Measurements from ENCODE around the gene POMZP3. TPM values are rescaled to one million over a fixed set of nuclear protein-coding genes. Genes with fewer than 3 reads are reported as not detected.
"Not testable (repeated sequence)": the region's sequence is repeated elsewhere in the genome, so short reads cannot be mapped to it uniquely, and the experiment has no call there.

POMZP3 gene
- 2.2 and 3.5 TPM in 2 replicates for total RNA-seq (2016; rRNA removed; fragmentation: Illumina TruSeq; extraction: Trizol)
- 4.3 and 5.0 TPM in 2 replicates for total RNA-seq (2016; cell fraction: cytosol; rRNA removed; fragmentation: Illumina TruSeq; extraction: Trizol; ENCODE audit: low read depth)
- 2.6 and 3.8 TPM in 2 replicates for total RNA-seq (2016; cell fraction: insoluble cytoplasmic fraction; rRNA removed; fragmentation: Illumina TruSeq; extraction: Trizol)
- total RNA-seq (2016; cell fraction: membrane; rRNA removed; fragmentation: Illumina TruSeq; extraction: Trizol): 4.0 and 6.2 TPM in 2 replicates
- total RNA-seq (2016; cell fraction: nucleus; rRNA removed; fragmentation: Illumina TruSeq; extraction: Trizol): 3.3 and 4.1 TPM in 2 replicates
- 1.5 and 1.9 TPM in 2 replicates for polyA plus RNA-seq (2011; rRNA removed)
- 0.81 and 1.2 TPM in 2 replicates for polyA plus RNA-seq (2011; cell fraction: cytosol; rRNA removed)
- 2.5 and 3.4 TPM in 2 replicates for polyA plus RNA-seq (2011; cell fraction: nucleus; rRNA removed)
- 2.3 and 2.4 TPM in 2 replicates for polyA plus RNA-seq (2012)
- 8.2 and 8.8 TPM in 2 replicates for polyA plus RNA-seq (2016; cell fraction: cytosol; fragmentation: Illumina TruSeq; extraction: Trizol; ENCODE audit: low read depth)
- polyA plus RNA-seq (2016; cell fraction: insoluble cytoplasmic fraction; fragmentation: Illumina TruSeq; extraction: Trizol; ENCODE audit: low read depth): 4.9 and 5.2 TPM in 2 replicates
- 10.1 and 10.4 TPM in 2 replicates for polyA plus RNA-seq (2016; cell fraction: membrane; fragmentation: Illumina TruSeq; extraction: Trizol; ENCODE audit: low read depth)
- 6.4 and 6.9 TPM in 2 replicates for polyA plus RNA-seq (2016; cell fraction: nucleus; fragmentation: Illumina TruSeq; extraction: Trizol; ENCODE audit: insufficient read depth, low read depth)
- 5.7 and 15.4 TPM in 2 replicates for polyA minus RNA-seq (2011; rRNA and poly(A)+ RNA removed; ENCODE audit: low replicate concordance)
- 1.6 and 2.2 TPM in 2 replicates for polyA minus RNA-seq (2011; cell fraction: cytosol; rRNA and poly(A)+ RNA removed)
- 5.8 and 6.7 TPM in 2 replicates for polyA minus RNA-seq (2011; cell fraction: nucleus; rRNA and poly(A)+ RNA removed)
- percentile 51 among the genes with signal in this experiment for Bru-seq, nascent RNA
- BruChase-seq, experiment 1, labeled RNA remaining after a 6-hour chase: percentile 51 among the genes with signal in this experiment
- BruChase-seq, experiment 2, labeled RNA remaining after a 2-hour chase: percentile 45 among the genes with signal in this experiment
- long read RNA-seq, experiment 1, partial matches to known transcripts: 2 of 4 reads
- long read RNA-seq, experiment 1, other reads (novel, unspliced or antisense): 0 of 4 reads
- long read RNA-seq, experiment 2, partial matches to known transcripts: 5 of 7 reads
- long read RNA-seq, experiment 2, other reads (novel, unspliced or antisense): 1 of 7 reads

DNA sequence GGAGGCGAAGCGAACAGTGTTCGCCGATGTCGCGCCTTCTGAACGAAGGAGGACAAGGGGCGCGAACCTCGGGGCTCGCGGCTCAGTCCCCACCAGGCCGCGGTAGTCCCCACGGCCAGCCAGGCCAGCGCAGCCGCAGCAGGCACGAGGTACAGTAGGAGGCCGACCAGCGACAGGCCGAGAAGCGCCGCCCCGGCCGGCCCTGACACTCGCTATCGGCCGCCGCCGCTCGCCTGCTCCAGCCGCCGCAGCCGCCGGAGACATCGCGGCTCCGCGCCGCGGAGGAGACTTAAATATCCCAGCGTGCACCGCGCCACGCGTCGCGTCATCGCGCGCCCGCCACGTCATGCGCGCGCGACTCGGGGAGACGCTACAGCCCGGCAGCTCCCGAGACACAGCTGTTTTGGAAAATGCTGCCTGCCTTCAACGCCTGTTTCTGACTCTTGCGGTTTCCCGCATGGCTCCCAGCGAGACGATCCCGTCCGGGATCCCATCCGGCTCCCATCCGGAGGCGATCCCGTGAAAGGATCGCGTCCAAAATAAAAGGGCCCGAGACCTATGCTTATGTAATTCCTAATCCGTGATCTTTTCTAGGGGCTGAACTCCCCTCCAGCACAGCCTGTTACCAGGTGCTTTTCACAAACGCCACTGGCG lies at the start of gene POMZP3:
Gene POMZP3, minus strand, starts transcription at position 291 of the 654 bp plus-strand sequence. CDS start 1,215 bp downstream, outside the sequence.
- in situ Hi-C loops (cut with HindIII; ENCODE audit: extremely low pct_ligation_motif_present, low pct_unique_long_range_greater_than_20kb); H3K9me3 ChIP-seq (ENCODE audit: low read length); intact Hi-C loops (cut with micrococcal nuclease; ENCODE audit: unreplicated experiment); H2AFZ ChIP-seq (ENCODE audit: low read length); H4K20me1 ChIP-seq (ENCODE audit: insufficient read depth, low read length); H3K27me3 ChIP-seq (ENCODE audit: control insufficient read depth in 1 of 2, insufficient read depth in 2 of 2, low read length in 2 of 2); H3K79me2 ChIP-seq (ENCODE audit: insufficient read depth, low read length); CTCF ChIA-PET (ENCODE audit: low intra/inter-chr PET ratio, low total read pairs); H3K36me3 ChIP-seq (replicated peaks in 1 of 2; ENCODE audit: control insufficient read depth in 1 of 2, insufficient read depth in 2 of 2, low read length in 2 of 2); POLR2A ChIA-PET; BruUV-seq (replicated peaks); H3K4me1 ChIP-seq (ENCODE audit: insufficient read depth, low read length); FAIRE-seq: not testable (repeated sequence)
- Histone ChIP-seq H3K4me2 (ENCODE audit: low read depth, low read length) (peak within 1 kb of the TSS; percentile 75), H3K27ac (ENCODE audit: extremely low read length, insufficient read depth, low read length) (peak within 1 kb of the TSS; percentile 62), H3K4me3 (replicated peaks in 1 of 3; ENCODE audit: insufficient read depth in 1 of 3, low read depth in 2 of 3, low read length in 3 of 3) (peak within 1 kb of the TSS; percentile 64 to 70 (median 66); a peak in 5 of 6 replicates), H3K9ac (ENCODE audit: insufficient read depth, low read depth, low read length) (peak within 1 kb of the TSS; percentile 67)
- DNase-seq (ENCODE audit: low spot score) (peak; percentile 10), ATAC-seq (peak; percentile 90)
- WGBS (ENCODE audit: low lambda C conversion rate): 0% methylated on average over 1 of the region's 78 CpGs
- TF ChIP-seq HOXA3 (CRISPR knock-in tag; IDR thresholded peaks at IDR 0.05): peak; percentile 70
- peak; percentile 91 for TF ChIP-seq KDM2A (CRISPR knock-in tag; IDR thresholded peaks at IDR 0.05; ENCODE audit: borderline replicate concordance, low read depth)
- peak; percentile 46; the same call in 1 of the 2 replicates for TF ChIP-seq PHF8 (CRISPR knock-in tag; IDR thresholded peaks at IDR 0.05)
- peak; percentile 67; the same call in 1 of the 2 replicates for TF ChIP-seq KDM5A (IDR thresholded peaks at IDR 0.05; ENCODE audit: borderline replicate concordance, low read length)
- peak; percentile 48; the same call in 1 of the 2 replicates for TF ChIP-seq KMT2B (CRISPR knock-in tag; IDR thresholded peaks at IDR 0.05)
- TF ChIP-seq ZC3H13 (CRISPR knock-in tag; IDR thresholded peaks at IDR 0.05): peak; percentile 94
- peak; percentile 64 for TF ChIP-seq SAP130 (CRISPR knock-in tag; IDR thresholded peaks at IDR 0.05; ENCODE audit: low read depth)
- peak; percentile 55 for TF ChIP-seq RAD21 (CRISPR knock-in tag; IDR thresholded peaks at IDR 0.05)
- 0 out of 2 replicates have a peak, but pooled peaks have one; percentile 45 for TF ChIP-seq MYPOP (CRISPR knock-in tag; IDR thresholded peaks at IDR 0.05)
- peak; percentile 52; the same call in 1 of the 2 replicates for TF ChIP-seq TFAP4 (IDR thresholded peaks at IDR 0.05; ENCODE audit: borderline replicate concordance, low read depth)
- 0 out of 2 replicates have a peak, but pooled peaks have one; percentile 39 for TF ChIP-seq ZNF451 (CRISPR knock-in tag; IDR thresholded peaks at IDR 0.05)
- peak; percentile 27; the same call in 1 of the 2 replicates for TF ChIP-seq ZNF776 (CRISPR knock-in tag; IDR thresholded peaks at IDR 0.05)
- TF ChIP-seq KLF16 (CRISPR knock-in tag; IDR thresholded peaks at IDR 0.05): 0 out of 4 replicates have a peak, but pooled peaks of 1 of the 2 experiments have one; percentile 31
- TF ChIP-seq NFKB2 (CRISPR knock-in tag; IDR thresholded peaks at IDR 0.05; ENCODE audit: borderline replicate concordance): 0 out of 2 replicates have a peak, but pooled peaks have one; percentile 35
- TF ChIP-seq AGO1 (IDR thresholded peaks at IDR 0.05; ENCODE audit: low read depth, low read length, poor library complexity, severe bottlenecking): peak; percentile 67
- TF ChIP-seq ARNT2 (CRISPR knock-in tag; IDR thresholded peaks at IDR 0.05; ENCODE audit: low read depth): peak; percentile 58; the same call in 1 of the 2 replicates
- peak; percentile 50; the same call in 1 of the 2 replicates for TF ChIP-seq ZSCAN31 (CRISPR knock-in tag; IDR thresholded peaks at IDR 0.05; ENCODE audit: low read depth)
